SK-N-SH (cell line): ENCODE data around the gene H6PD. TPM values are rescaled to one million over a fixed set of nuclear protein-coding genes. Genes with fewer than 3 reads are reported as not detected.

ENCODE experiments used
- CTCF ChIA-PET: fragments of 300-600, 350-600 bp; formaldehyde crosslinking; extraction: SDS; loops from one replicate; lab custom pipeline; 2021; lab: Yijun Ruan, JAX
- POLR2A ChIA-PET: fragments of 350-600 bp; sonication (Branson Sonifier 250); formaldehyde crosslinking; extraction: SDS; loops from one replicate; lab custom pipeline; 2020; ENCODE audit warnings: antibody characterized with exemption, inconsistent platforms; lab: Yijun Ruan, JAX
- DNase-seq: peaks from one replicate; pipeline ENCODE4 v3.0.0; 2012
- H2AFZ ChIP-seq: fragments of 200-600 bp; sonication (generic); 2 replicates; pipeline ENCODE4 v1.8.1; 2016; ENCODE audit warnings: antibody characterized with exemption, mild to moderate bottlenecking, low read depth
- H3F3A ChIP-seq: fragments of 200-600 bp; sonication (generic); replicated peaks from 2 replicates; pipeline ENCODE3; 2016; ENCODE audit warnings: antibody characterized with exemption, mild to moderate bottlenecking; ENCODE audit not compliant: insufficient read depth
- H3K27ac ChIP-seq, 2 experiments: fragments of 200-500 bp in 1 of 2; fragments of 200-600 bp in 1 of 2; sonication (Bioruptor generic) in 1 of 2; sonication (generic), shearing (Covaris generic) in 1 of 2; 2 replicates each; pipeline versions ENCODE4 v1.5.1 to v1.6.1; 2014 to 2016; ENCODE audit warnings: low read depth in 2 of 2, inconsistent platforms in 1 of 2, low read length in 1 of 2, mild to moderate bottlenecking in 1 of 2, mixed read lengths in 1 of 2
- H3K27me3 ChIP-seq: fragments of 200-600 bp; sonication (generic), shearing (Covaris generic); 2 replicates; pipeline ENCODE4 v1.6.1; 2016; ENCODE audit warnings: mixed run types; ENCODE audit not compliant: insufficient read depth
- H3K36me3 ChIP-seq, 2 experiments: fragments of 200-500 bp in 1 of 2; fragments of 200-600 bp in 1 of 2; sonication (Bioruptor generic) in 1 of 2; sonication (generic) in 1 of 2; replicated peaks in 1 of 2; 2 replicates each; pipeline versions ENCODE3 to v1.5.1; 2014 to 2016; ENCODE audit warnings: low read length in 1 of 2, mild to moderate bottlenecking in 1 of 2; ENCODE audit not compliant: insufficient read depth in 2 of 2, control insufficient read depth in 1 of 2
- H3K4me1 ChIP-seq, 2 experiments: fragments of 200-500 bp in 1 of 2; fragments of 200-600 bp in 1 of 2; sonication (Bioruptor generic) in 1 of 2; sonication (generic), shearing (Covaris generic) in 1 of 2; 2 replicates each; pipeline versions ENCODE4 v1.5.1 to v1.6.1; 2014 to 2016; ENCODE audit warnings: low read depth in 1 of 2, low read length in 1 of 2, mixed run types in 1 of 2; ENCODE audit not compliant: insufficient read depth in 2 of 2, control insufficient read depth in 1 of 2
- H3K4me2 ChIP-seq: fragments of 200-600 bp; sonication (generic), shearing (Covaris generic); 2 replicates; pipeline ENCODE4 v1.6.1; 2017; ENCODE audit warnings: mixed run types
- H3K4me3 ChIP-seq, 2 experiments: fragments of 200-500 bp in 1 of 2; fragments of 200-600 bp in 1 of 2; sonication (Bioruptor generic) in 1 of 2; sonication (generic), shearing (Covaris generic) in 1 of 2; 2 replicates each; pipeline versions ENCODE4 v1.5.1 to v1.8.1; 2014 to 2016; ENCODE audit warnings: low read depth in 2 of 2, inconsistent platforms in 1 of 2, low read length in 1 of 2, mild to moderate bottlenecking in 1 of 2, mixed read lengths in 1 of 2, moderate library complexity in 1 of 2
- H3K79me2 ChIP-seq: fragments of 200-600 bp; sonication (generic); 2 replicates; pipeline ENCODE4 v1.8.1; 2017; ENCODE audit warnings: mild to moderate bottlenecking; ENCODE audit not compliant: insufficient read depth
- H3K9ac ChIP-seq: fragments of 200-600 bp; sonication (generic); 2 replicates; pipeline ENCODE4 v1.6.1; 2017; ENCODE audit warnings: mixed run types
- H3K9me2 ChIP-seq: fragments of 200-600 bp; sonication (generic); 2 replicates; pipeline ENCODE4 v1.6.1; 2017; ENCODE audit warnings: mixed run types
- H3K9me3 ChIP-seq: fragments of 200-600 bp; sonication (generic); 2 replicates; pipeline ENCODE4 v1.6.1; 2017; ENCODE audit warnings: mixed run types, mild to moderate bottlenecking, moderate library complexity
- H4K20me1 ChIP-seq: fragments of 200-600 bp; sonication (generic); 2 replicates; pipeline ENCODE4 v1.6.1; 2017; ENCODE audit warnings: mild to moderate bottlenecking, mixed run types; ENCODE audit not compliant: insufficient read depth
- FOSL2 ChIP-seq: IDR thresholded peaks from 2 replicates; pipeline ENCODE4 v1.4.0; 2012; ENCODE audit warnings: low read depth, mild to moderate bottlenecking, moderate library complexity, borderline replicate concordance
- FOXJ3 ChIP-seq: sonication (generic); formaldehyde crosslinking; IDR thresholded peaks from 2 replicates; pipeline ENCODE4 v1.5.1; 2020; ENCODE audit warnings: mild to moderate bottlenecking, missing genetic modification reagents
- GATA2 ChIP-seq: sonication (generic); formaldehyde crosslinking; IDR thresholded peaks from 2 replicates; pipeline ENCODE4 v1.5.0; 2020; ENCODE audit warnings: mild to moderate bottlenecking, missing genetic modification reagents
- JUND ChIP-seq: IDR thresholded peaks from 2 replicates; pipeline ENCODE4 v1.4.0; 2012
- PBX3 ChIP-seq: IDR thresholded peaks from 2 replicates; pipeline ENCODE4; 2012
- RAD21 ChIP-seq: IDR thresholded peaks from 2 replicates; pipeline ENCODE4 v1.6.1; 2012; ENCODE audit warnings: mild to moderate bottlenecking, low read length
- RCOR1 ChIP-seq: fragments of 150-350 bp; IDR thresholded peaks from 2 replicates; pipeline ENCODE4 v1.6.1; 2017; ENCODE audit warnings: antibody characterized with exemption, low read length
- RFX5 ChIP-seq: IDR thresholded peaks from 2 replicates; pipeline ENCODE4 v1.6.1; 2012; ENCODE audit warnings: mild to moderate bottlenecking, improper control_type of control experiment, low read length
- RXRA ChIP-seq: IDR thresholded peaks from 2 replicates; pipeline ENCODE4 v1.4.0; 2012; ENCODE audit warnings: low read depth, mild to moderate bottlenecking, borderline replicate concordance
- SIN3A ChIP-seq: IDR thresholded peaks from 2 replicates; pipeline ENCODE4 v1.6.1; 2012; ENCODE audit warnings: low read depth, mild to moderate bottlenecking, low read length, moderate library complexity, borderline replicate concordance
- TCF12 ChIP-seq: IDR thresholded peaks from 2 replicates; pipeline ENCODE4 v1.4.0; 2012
- YY1 ChIP-seq: IDR thresholded peaks from 2 replicates; pipeline ENCODE4 v1.4.0; 2012; ENCODE audit warnings: low read depth, mild to moderate bottlenecking
- WGBS: methylation state at CpG from one replicate; pipeline ENCODE4 v1.1.6; 2017; ENCODE audit warnings: low lambda C conversion rate; 5-methylcytosine and 5-hydroxymethylcytosine counted together
- polyA plus RNA-seq, 3 experiments: library from polyadenylated mRNA; depleted of rRNA; stranded (reverse); fragments of >200 nt; gene quantifications; 2 replicates each; pipeline ENCODE4 v1.2.3, GENCODE V29; 2012
- TF ChIP-seq, protein P1 (sequence below): IDR thresholded peaks from 2 replicates; pipeline ENCODE4 v1.6.1; 2012; ENCODE audit warnings: mild to moderate bottlenecking, low read depth, low read length, moderate library complexity
- TF ChIP-seq, protein P2 (sequence below): IDR thresholded peaks from 2 replicates; pipeline ENCODE4 v1.4.0; 2012; ENCODE audit warnings: low read depth

The H6PD gene
- polyA plus RNA-seq, 1 of the 3 experiments (the other 2 are of a cell fraction): 19.1 TPM

GRCh38 chr1:9275567-9276034 lies 41.0 kb downstream of the H6PD start:
- H3K4me3 ChIP-seq: no peak overlapping the region
- H3K9ac ChIP-seq: no peak overlapping the region
- no peaks in the 10 kb centered on the region for H3K27me3 ChIP-seq
- H3K4me1 ChIP-seq: peaks cover 5 to 16% of the 10 kb centered on the region in 2 experiments; a peak in 3 of 4 replicates
- peak overlapping the region; percentile 70; the same call in 1 of the 2 replicates for H3K4me2 ChIP-seq
- peaks cover 8% of the 10 kb centered on the region for H3F3A ChIP-seq
- WGBS: 41% methylated on average over 10 of the region's 12 CpGs
- H3K27ac ChIP-seq: peak overlapping the region in 1 of 2 experiments; percentile 63; a peak in 1 of 4 replicates
- H3K36me3 ChIP-seq: no peaks in the 10 kb centered on the region
- TF ChIP-seq RXRA (peak; percentile 47; the same call in 1 of the 2 replicates), TCF12 (peak; percentile 79), RAD21 (no peak), FOSL2 (peak; percentile 98), YY1 (no peak), SIN3A (peak; percentile 73; the same call in 1 of the 2 replicates), PBX3 (peak; percentile 61; the same call in 1 of the 2 replicates), GATA2 (CRISPR knock-in tag) (no peak), RFX5 (0 out of 2 replicates have a peak, but pooled peaks have one; percentile 14), RCOR1 (no peak), JUND (peak; percentile 89), FOXJ3 (no peak)
- TF ChIP-seq, protein P1, sequence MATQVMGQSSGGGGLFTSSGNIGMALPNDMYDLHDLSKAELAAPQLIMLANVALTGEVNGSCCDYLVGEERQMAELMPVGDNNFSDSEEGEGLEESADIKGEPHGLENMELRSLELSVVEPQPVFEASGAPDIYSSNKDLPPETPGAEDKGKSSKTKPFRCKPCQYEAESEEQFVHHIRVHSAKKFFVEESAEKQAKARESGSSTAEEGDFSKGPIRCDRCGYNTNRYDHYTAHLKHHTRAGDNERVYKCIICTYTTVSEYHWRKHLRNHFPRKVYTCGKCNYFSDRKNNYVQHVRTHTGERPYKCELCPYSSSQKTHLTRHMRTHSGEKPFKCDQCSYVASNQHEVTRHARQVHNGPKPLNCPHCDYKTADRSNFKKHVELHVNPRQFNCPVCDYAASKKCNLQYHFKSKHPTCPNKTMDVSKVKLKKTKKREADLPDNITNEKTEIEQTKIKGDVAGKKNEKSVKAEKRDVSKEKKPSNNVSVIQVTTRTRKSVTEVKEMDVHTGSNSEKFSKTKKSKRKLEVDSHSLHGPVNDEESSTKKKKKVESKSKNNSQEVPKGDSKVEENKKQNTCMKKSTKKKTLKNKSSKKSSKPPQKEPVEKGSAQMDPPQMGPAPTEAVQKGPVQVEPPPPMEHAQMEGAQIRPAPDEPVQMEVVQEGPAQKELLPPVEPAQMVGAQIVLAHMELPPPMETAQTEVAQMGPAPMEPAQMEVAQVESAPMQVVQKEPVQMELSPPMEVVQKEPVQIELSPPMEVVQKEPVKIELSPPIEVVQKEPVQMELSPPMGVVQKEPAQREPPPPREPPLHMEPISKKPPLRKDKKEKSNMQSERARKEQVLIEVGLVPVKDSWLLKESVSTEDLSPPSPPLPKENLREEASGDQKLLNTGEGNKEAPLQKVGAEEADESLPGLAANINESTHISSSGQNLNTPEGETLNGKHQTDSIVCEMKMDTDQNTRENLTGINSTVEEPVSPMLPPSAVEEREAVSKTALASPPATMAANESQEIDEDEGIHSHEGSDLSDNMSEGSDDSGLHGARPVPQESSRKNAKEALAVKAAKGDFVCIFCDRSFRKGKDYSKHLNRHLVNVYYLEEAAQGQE: no peak
- TF ChIP-seq, protein P2, sequence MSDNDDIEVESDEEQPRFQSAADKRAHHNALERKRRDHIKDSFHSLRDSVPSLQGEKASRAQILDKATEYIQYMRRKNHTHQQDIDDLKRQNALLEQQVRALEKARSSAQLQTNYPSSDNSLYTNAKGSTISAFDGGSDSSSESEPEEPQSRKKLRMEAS: peak; percentile 46; the same call in 1 of the 2 replicates
- H3K9me3 ChIP-seq: no peaks in the 10 kb centered on the region
- ChIA-PET CTCF (interaction anchor here (0.6 to 1.7 kb wide), 5 partner anchors 9 to 358 kb away, joined by 3 to 6 read pairs (median 3); no protein-coding TSS in a partner anchor), POLR2A (no interaction called here)
- no peaks in the 10 kb centered on the region for H3K79me2 ChIP-seq
- H2AFZ ChIP-seq: 0 out of 2 replicates have a peak overlapping the region, but pooled peaks have one; percentile 51
- H4K20me1 ChIP-seq: no peaks in the 10 kb centered on the region
- no peak for DNase-seq
- no peaks in the 10 kb centered on the region for H3K9me2 ChIP-seq
